Stomach (tissue), 4 donors: ENCODE measurements around the gene FHOD3.

Experiments used
- CTCF ChIP-seq, 7 experiments: fragments of 450-650 bp in 4 of 7; fragments of 200-600 bp in 3 of 7; sonication (generic) in 3 of 7; IDR thresholded peaks; one replicate each; pipeline ENCODE4 v1.5.1; 2016 to 2019; ENCODE audit warnings: antibody characterized with exemption in 7 of 7, control low read depth in 2 of 7, mild to moderate bottlenecking in 1 of 7
- POLR2AphosphoS5 ChIP-seq, 3 donors: sonication (generic); formaldehyde crosslinking; IDR thresholded peaks; one replicate each; pipeline ENCODE4 v1.6.1; 2016; ENCODE audit warnings: antibody characterized with exemption in 3 of 3

- no peak for TF ChIP-seq CTCF (IDR thresholded peaks at IDR 0.05)
- TF ChIP-seq POLR2AphosphoS5 (IDR thresholded peaks at IDR 0.05) = no peak
Observed at GRCh38 chr18:36468161-36468560, 170.6 kb downstream of the FHOD3 start.
